GM06990 (cell line): Measurements from ENCODE around the gene TMEM140.

Source experiments
- DNase-seq: peaks from one replicate; pipeline ENCODE4 v3.0.0-alpha.2; 2011; ENCODE audit not compliant: insufficient read length; ENCODE audit errors: extremely low read depth
- H3K27me3 ChIP-seq: replicated peaks from 2 replicates; pipeline ENCODE4 v1.6.0; 2011; ENCODE audit warnings: low read length; ENCODE audit not compliant: control insufficient read depth, insufficient read depth
- H3K36me3 ChIP-seq: 2 replicates; pipeline ENCODE4 v1.5.1; 2011; ENCODE audit warnings: low read length; ENCODE audit not compliant: control insufficient read depth, insufficient read depth
- H3K4me3 ChIP-seq: replicated peaks from 2 replicates; pipeline ENCODE4 v1.5.1; 2011; ENCODE audit warnings: low read depth, mild to moderate bottlenecking, control low read depth, low read length
- TF ChIP-seq, protein P1 (sequence below): IDR thresholded peaks from 2 replicates; pipeline ENCODE4 v1.5.1; 2011; ENCODE audit warnings: low read length, control low read depth, mild to moderate bottlenecking, inconsistent platforms; ENCODE audit not compliant: insufficient read depth, poor library complexity, severe bottlenecking

Gene TMEM140

DNA sequence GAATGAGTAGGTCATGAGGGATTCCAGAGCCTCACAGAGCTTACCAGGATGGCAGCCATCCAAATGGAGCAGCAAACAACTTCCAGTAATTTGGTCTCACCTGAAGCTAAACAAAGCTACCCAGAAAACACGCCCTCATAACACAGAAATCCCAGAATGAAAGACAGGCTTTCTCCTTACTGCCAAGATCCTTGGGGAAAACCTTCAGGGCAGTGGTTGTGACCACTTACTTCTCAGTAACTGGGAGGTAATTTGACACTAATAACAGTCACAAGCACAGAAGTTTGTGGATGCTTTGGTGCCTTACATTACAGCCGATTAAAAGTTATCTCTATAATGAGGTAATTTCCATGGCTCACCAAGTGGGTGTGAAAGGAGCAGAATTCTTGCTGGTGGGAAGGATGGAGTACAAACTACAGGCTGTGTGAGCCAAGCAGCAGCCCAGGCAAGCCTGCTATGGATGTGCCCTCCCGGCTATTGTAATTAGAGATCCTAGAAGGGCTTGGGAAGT, 53.0 kb downstream of the TMEM140 start:
- TF ChIP-seq, protein P1, sequence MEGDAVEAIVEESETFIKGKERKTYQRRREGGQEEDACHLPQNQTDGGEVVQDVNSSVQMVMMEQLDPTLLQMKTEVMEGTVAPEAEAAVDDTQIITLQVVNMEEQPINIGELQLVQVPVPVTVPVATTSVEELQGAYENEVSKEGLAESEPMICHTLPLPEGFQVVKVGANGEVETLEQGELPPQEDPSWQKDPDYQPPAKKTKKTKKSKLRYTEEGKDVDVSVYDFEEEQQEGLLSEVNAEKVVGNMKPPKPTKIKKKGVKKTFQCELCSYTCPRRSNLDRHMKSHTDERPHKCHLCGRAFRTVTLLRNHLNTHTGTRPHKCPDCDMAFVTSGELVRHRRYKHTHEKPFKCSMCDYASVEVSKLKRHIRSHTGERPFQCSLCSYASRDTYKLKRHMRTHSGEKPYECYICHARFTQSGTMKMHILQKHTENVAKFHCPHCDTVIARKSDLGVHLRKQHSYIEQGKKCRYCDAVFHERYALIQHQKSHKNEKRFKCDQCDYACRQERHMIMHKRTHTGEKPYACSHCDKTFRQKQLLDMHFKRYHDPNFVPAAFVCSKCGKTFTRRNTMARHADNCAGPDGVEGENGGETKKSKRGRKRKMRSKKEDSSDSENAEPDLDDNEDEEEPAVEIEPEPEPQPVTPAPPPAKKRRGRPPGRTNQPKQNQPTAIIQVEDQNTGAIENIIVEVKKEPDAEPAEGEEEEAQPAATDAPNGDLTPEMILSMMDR: no peak
- no peaks in the 10 kb centered on the region for H3K27me3 ChIP-seq
- no peak for DNase-seq
- H3K4me3 ChIP-seq: no peak overlapping the region
- H3K36me3 ChIP-seq: peaks cover 31% of the 10 kb centered on the region

DNA sequence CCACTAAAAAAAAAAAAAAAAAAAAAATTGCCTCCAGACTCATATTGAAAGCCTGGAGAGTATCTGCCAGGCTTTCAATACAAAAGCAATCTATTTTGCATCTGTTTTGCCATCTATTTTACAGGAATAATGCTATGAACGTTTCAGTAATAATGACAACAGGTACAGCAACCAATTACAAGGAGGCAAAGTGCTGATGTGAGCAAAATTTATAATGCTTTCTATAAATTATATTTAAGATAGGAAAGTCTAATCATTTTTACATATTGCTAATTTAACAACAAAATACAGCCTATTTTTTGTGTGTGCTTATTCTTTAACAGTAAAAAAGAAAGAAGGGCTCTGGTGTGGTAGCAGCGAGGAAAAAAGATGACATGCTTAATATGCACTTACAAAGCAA, 53.5 kb downstream of the TMEM140 start:
- H3K36me3 ChIP-seq: peaks cover 29% of the 10 kb centered on the region
- DNase-seq: no peak
- TF ChIP-seq, protein P1: no peak
- no peaks in the 10 kb centered on the region for H3K27me3 ChIP-seq
- H3K4me3 ChIP-seq: no peak overlapping the region

DNA sequence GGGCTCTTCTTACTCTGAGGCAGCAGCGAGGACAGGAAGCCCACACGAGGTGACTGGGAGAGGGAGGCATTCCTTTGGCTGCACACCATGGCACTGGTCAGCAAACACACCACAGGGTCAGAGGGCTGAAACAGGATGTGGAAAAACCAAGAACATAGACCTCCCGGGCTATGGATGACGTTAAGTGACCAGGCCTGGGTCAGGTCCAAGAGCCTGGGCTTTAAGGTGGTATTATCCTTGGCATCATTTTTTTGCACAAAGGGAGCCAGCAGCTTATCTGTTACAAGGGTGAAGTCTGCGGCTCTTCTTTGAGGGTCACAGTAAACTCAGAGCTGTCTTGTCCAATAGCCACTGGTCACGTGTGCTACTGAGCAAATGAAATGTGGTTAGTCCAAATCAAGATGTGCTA, 56.5 kb downstream of the TMEM140 start:
- no peak for DNase-seq
- Histone ChIP-seq H3K27me3 (no peaks in the 10 kb centered on the region), H3K36me3 (peaks cover 20% of the 10 kb centered on the region), H3K4me3 (no peak overlapping the region)
- TF ChIP-seq, protein P1: no peak

DNA sequence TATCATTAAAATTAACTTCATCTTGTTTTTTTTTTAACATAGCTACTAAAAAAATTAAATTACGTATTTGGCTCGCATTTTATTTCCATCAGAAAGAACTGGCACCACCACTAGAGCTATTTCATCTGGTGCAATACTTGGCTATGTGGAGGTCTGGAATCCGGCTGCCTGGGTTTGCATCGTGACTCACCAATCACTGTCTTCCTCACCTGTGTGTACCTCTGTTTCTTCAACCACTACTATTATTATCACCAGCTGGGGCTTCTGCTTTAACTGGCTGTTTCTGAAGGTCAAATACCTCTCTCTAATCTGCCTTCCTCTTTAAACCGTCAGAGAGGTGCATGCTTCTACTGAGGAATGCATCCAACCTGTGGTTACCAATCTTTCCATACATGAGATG, 57.0 kb downstream of the TMEM140 start:
- H3K4me3 ChIP-seq: no peak overlapping the region
- H3K27me3 ChIP-seq: no peaks in the 10 kb centered on the region
- TF ChIP-seq, protein P1: no peak
- H3K36me3 ChIP-seq: peaks cover 17% of the 10 kb centered on the region
- DNase-seq: no peak

DNA sequence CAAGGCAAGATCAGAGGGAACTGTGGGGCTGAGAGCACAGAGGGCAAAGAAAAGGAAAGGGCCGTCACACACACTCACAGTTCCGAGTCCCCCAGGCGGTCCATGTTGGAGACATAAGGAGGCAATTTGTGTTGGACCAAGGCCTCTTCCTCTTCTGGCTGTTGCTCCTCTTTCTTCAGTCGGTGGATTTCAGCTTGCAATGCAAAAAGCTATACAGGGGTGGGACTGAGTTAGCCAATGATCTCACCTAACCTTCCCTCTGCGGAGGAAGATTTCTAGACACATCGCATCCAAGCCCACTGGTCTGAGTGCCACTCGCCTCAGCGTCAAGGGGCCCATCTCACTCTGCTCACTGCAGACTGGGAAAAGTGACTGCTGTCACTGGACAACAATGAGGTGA, 58.0 kb downstream of the TMEM140 start:
- H3K4me3 ChIP-seq: no peak overlapping the region
- H3K36me3 ChIP-seq: peaks cover 17% of the 10 kb centered on the region
- H3K27me3 ChIP-seq: no peaks in the 10 kb centered on the region
- TF ChIP-seq, protein P1: no peak
- no peak for DNase-seq

DNA sequence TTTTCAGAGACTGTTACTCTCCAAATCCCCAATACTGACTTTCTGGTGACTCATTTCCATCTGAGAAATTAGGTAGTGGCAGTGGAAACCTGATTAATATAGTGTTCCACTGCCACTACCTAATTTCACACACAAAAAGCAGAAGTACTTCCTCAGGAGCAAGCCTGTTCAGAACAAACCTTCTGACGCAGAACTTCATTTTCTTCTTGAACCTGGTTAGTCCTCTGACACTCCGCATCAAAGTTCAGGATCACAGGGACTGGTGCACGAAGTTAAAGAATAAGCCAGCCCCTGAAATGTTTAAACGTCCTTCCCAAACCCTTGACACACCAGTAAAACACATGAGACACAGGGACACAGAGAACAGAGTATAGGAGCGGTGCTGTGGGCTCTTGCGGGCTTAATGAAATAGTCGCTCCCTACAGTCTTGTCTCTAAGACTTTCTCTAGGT, 59.1 kb downstream of the TMEM140 start:
- peak; percentile 64 for DNase-seq
- TF ChIP-seq, protein P1: no peak
- Histone ChIP-seq H3K36me3 (peaks cover 17% of the 10 kb centered on the region), H3K27me3 (no peaks in the 10 kb centered on the region), H3K4me3 (no peak overlapping the region; the same call in 1 of the 2 replicates)
